GM18861 (cell line): ENCODE results near the gene DPF1.
"Not testable (repeated sequence)": the region's sequence is repeated elsewhere in the genome, so short reads cannot be mapped to it uniquely, and the experiment has no call there.

Experiments used
- ATAC-seq: cut with Tn5 transposase; IDR thresholded peaks from one replicate; pipeline ENCODE4 v1.9.1; 2021; ENCODE audit not compliant: unreplicated experiment

The DPF1 gene

GRCh38 chr19:38224014-38224862, at the start of gene DPF1:
TSS of gene DPF1 (minus strand) at chr19:38224222. CDS start at chr19:38224142, 80 bp downstream.
- ATAC-seq: peak; percentile 45

- no peak for ATAC-seq
Observed at GRCh38 chr19:38273499-38273898, 49.5 kb upstream of the DPF1 start.

GRCh38 chr19:38270587-38271167, 46.7 kb upstream of the DPF1 start:
- ATAC-seq: no peak

GRCh38 chr19:38268539-38268938, 44.5 kb upstream of the DPF1 start:
- ATAC-seq: no peak

- ATAC-seq: no peak
Observed at GRCh38 chr19:38267761-38268483, 43.9 kb upstream of the DPF1 start.

- no peak for ATAC-seq
Observed at GRCh38 chr19:38266981-38267597, 43.1 kb upstream of the DPF1 start.

- ATAC-seq: no peak
Observed at GRCh38 chr19:38265921-38266429, 42.0 kb upstream of the DPF1 start.

- ATAC-seq: no peak
Observed at GRCh38 chr19:38265213-38265861, 41.3 kb upstream of the DPF1 start.

- no peak for ATAC-seq
Observed at GRCh38 chr19:38264486-38265212, 40.6 kb upstream of the DPF1 start, which contains the start of gene SPINT2. TSS of gene SPINT2 (plus strand) at chr19:38264573. CDS start at chr19:38264893, 320 bp downstream.

- no peak for ATAC-seq
Observed at GRCh38 chr19:38263689-38264485, 39.9 kb upstream of the DPF1 start.

- ATAC-seq: no peak
Observed at GRCh38 chr19:38262585-38263268, 38.7 kb upstream of the DPF1 start.

- not testable (repeated sequence) for ATAC-seq
Observed at GRCh38 chr19:38261942-38262341, 37.9 kb upstream of the DPF1 start.

GRCh38 chr19:38255383-38256014, 31.5 kb upstream of the DPF1 start:
- ATAC-seq: no peak

- no peak for ATAC-seq
Observed at GRCh38 chr19:38253788-38254187, 29.8 kb upstream of the DPF1 start.

GRCh38 chr19:38252941-38253691, 29.1 kb upstream of the DPF1 start:
- no peak for ATAC-seq

- no peak for ATAC-seq
Observed at GRCh38 chr19:38252385-38252784, 28.4 kb upstream of the DPF1 start.

GRCh38 chr19:38251564-38252051, 27.6 kb upstream of the DPF1 start:
- no peak for ATAC-seq
